Endothelial cell (in vitro differentiated cells): ENCODE measurements around the gene PLCB2. TPM values are rescaled to one million over a fixed set of nuclear protein-coding genes. Genes with fewer than 3 reads are reported as not detected.

Source experiments
- DNase-seq: peaks from one replicate; pipeline ENCODE4 v3.0.0; 2021; ENCODE audit warnings: low spot score
- H3K27ac Mint-ChIP-seq: one replicate; pipeline ENCODE4 v1.8.0; 2021; ENCODE audit warnings: mixed read lengths, inconsistent platforms; ENCODE audit not compliant: unreplicated experiment
- H3K27me3 Mint-ChIP-seq: one replicate; pipeline ENCODE4 v1.8.0; 2021; ENCODE audit warnings: mild to moderate bottlenecking, moderate library complexity, mixed read lengths, inconsistent platforms; ENCODE audit not compliant: unreplicated experiment
- H3K36me3 Mint-ChIP-seq: one replicate; pipeline ENCODE4 v1.8.0; 2021; ENCODE audit warnings: mild to moderate bottlenecking, low read depth, mixed read lengths, inconsistent platforms; ENCODE audit not compliant: unreplicated experiment
- H3K4me1 Mint-ChIP-seq: one replicate; pipeline ENCODE4 v1.8.0; 2021; ENCODE audit warnings: mild to moderate bottlenecking, mixed read lengths, inconsistent platforms; ENCODE audit not compliant: unreplicated experiment
- H3K4me3 Mint-ChIP-seq: one replicate; pipeline ENCODE4 v1.8.0; 2021; ENCODE audit warnings: mild to moderate bottlenecking, mixed read lengths, inconsistent platforms; ENCODE audit not compliant: unreplicated experiment
- H3K9me3 Mint-ChIP-seq: one replicate; pipeline ENCODE4 v1.8.0; 2021; ENCODE audit warnings: mixed read lengths, inconsistent platforms; ENCODE audit not compliant: unreplicated experiment
- CTCF ChIP-seq: fragments of 200-600 bp; sonication (generic); IDR thresholded peaks from one replicate; pipeline ENCODE4 v1.5.0; 2021; ENCODE audit warnings: antibody characterized with exemption; ENCODE audit not compliant: unreplicated experiment
- total RNA-seq: library from RNA; stranded (reverse); fragmentation: NEBNext Ultra II Directional; extraction: Animal tissue kit (Norgen Biotek cat#: 25700); gene quantifications from one replicate; pipeline ENCODE4 v1.2.1, GENCODE V29; 2021; ENCODE audit not compliant: unreplicated experiment

The PLCB2 gene
- total RNA-seq, 1 donor from 2014 or later, result 71.3 TPM

- no peak for DNase-seq
- no peaks in the 10 kb centered on the region for H3K36me3 Mint-ChIP-seq
- peak overlapping the region; percentile 22 for H3K4me3 Mint-ChIP-seq
- H3K9me3 Mint-ChIP-seq, result no peaks in the 10 kb centered on the region
- H3K4me1 Mint-ChIP-seq, result peaks cover 9% of the 10 kb centered on the region
- peak overlapping the region; percentile 8 for H3K27ac Mint-ChIP-seq
- peaks cover 3% of the 10 kb centered on the region for H3K27me3 Mint-ChIP-seq
- TF ChIP-seq CTCF, result no peak
These were observed 43.2 kb downstream of the PLCB2 start for GRCh38 chr15:40264321-40265153.

- TF ChIP-seq CTCF, result no peak
- DNase-seq, result no peak
- no peaks in the 10 kb centered on the region for H3K36me3 Mint-ChIP-seq
- peaks cover 16% of the 10 kb centered on the region for H3K4me1 Mint-ChIP-seq
- no peak overlapping the region for H3K4me3 Mint-ChIP-seq
- no peak overlapping the region for H3K27ac Mint-ChIP-seq
- H3K9me3 Mint-ChIP-seq, result no peaks in the 10 kb centered on the region
- H3K27me3 Mint-ChIP-seq, result peaks cover 3% of the 10 kb centered on the region
These were observed 44.5 kb downstream of the PLCB2 start for GRCh38 chr15:40263024-40263754.

GRCh38 chr15:40259021-40259420 lies 48.7 kb downstream of the PLCB2 start:
- no peak overlapping the region for H3K4me3 Mint-ChIP-seq
- TF ChIP-seq CTCF, result no peak
- no peaks in the 10 kb centered on the region for H3K9me3 Mint-ChIP-seq
- H3K36me3 Mint-ChIP-seq, result peaks cover 2% of the 10 kb centered on the region
- H3K27me3 Mint-ChIP-seq, result peaks cover 11% of the 10 kb centered on the region
- DNase-seq, result no peak
- no peak overlapping the region for H3K27ac Mint-ChIP-seq
- peaks cover 6% of the 10 kb centered on the region for H3K4me1 Mint-ChIP-seq

- H3K9me3 Mint-ChIP-seq, result no peaks in the 10 kb centered on the region
- peaks cover 6% of the 10 kb centered on the region for H3K36me3 Mint-ChIP-seq
- H3K4me1 Mint-ChIP-seq, result peaks cover 9% of the 10 kb centered on the region
- H3K4me3 Mint-ChIP-seq, result no peak overlapping the region
- no peak overlapping the region for H3K27ac Mint-ChIP-seq
- H3K27me3 Mint-ChIP-seq, result peaks cover 15% of the 10 kb centered on the region
- DNase-seq, result no peak
- no peak for TF ChIP-seq CTCF
These were observed 49.2 kb downstream of the PLCB2 start for GRCh38 chr15:40258544-40258943.
